NCI-H2081 treated with DMSO at 0.1 percent for 48 hours (cell line): ENCODE data around the gene CRISPLD2.

Source experiments
- DNase-seq: peaks from one replicate; lab custom pipeline; 2025; lab: John Stamatoyannopoulos, UW

Gene CRISPLD2, protein sequence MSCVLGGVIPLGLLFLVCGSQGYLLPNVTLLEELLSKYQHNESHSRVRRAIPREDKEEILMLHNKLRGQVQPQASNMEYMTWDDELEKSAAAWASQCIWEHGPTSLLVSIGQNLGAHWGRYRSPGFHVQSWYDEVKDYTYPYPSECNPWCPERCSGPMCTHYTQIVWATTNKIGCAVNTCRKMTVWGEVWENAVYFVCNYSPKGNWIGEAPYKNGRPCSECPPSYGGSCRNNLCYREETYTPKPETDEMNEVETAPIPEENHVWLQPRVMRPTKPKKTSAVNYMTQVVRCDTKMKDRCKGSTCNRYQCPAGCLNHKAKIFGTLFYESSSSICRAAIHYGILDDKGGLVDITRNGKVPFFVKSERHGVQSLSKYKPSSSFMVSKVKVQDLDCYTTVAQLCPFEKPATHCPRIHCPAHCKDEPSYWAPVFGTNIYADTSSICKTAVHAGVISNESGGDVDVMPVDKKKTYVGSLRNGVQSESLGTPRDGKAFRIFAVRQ

DNA sequence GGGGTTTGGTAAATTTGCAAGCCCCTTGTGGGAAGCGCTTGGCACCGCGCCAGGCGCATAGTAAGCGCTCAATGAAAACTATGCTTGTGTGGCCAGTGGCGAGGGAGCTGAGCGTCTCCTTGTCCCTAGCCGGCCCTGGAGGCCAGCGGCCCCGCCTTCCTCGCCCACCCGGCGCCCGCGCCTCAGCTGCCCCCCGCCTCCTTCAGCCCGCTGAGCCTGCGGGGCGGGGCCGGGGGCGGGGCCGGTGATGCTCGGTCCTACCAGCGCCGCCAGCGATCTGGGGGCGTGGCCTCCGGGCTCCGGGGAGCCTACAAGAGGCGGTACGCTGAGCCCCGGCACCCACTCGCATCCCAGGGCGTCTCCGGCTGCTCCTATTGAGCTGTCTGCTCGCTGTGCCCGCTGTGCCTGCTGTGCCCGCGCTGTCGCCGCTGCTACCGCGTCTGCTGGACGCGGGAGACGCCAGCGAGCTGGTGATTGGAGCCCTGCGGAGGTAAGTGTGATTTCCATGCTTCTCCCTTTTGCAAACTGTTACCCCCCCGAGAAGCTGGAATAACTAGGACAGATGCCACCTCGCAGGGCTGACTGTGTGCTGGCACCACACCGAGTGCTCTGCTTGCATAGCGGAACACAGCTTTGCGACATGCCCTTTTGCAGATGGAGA lies at the start of gene CRISPLD2:
Gene CRISPLD2 (plus strand): TSS at position 342 of the 661 bp plus-strand sequence. CDS start 18,511 bp downstream, outside the sequence.
- peak; percentile 8 for DNase-seq

DNA sequence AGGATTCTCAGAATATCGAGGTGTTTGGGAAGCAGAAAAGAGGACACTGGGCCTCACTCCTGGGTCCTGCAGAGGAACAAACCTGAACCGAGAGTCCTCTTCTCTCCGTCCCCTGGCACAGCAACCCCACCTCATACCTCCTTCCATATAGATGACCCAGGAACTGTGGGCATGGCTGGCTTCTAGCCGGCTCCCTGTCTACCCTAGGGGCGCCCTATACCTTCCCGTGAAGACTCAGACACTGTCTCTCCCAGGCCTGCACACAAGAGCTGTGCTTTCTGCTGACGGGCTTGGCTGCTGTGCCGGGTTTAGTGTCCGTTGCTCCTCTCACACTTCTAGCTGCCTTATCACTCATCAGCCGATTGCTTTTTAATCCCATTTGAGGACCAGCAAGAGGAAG lies 46.5 kb upstream of the CRISPLD2 start:
- DNase-seq, result no peak

DNA sequence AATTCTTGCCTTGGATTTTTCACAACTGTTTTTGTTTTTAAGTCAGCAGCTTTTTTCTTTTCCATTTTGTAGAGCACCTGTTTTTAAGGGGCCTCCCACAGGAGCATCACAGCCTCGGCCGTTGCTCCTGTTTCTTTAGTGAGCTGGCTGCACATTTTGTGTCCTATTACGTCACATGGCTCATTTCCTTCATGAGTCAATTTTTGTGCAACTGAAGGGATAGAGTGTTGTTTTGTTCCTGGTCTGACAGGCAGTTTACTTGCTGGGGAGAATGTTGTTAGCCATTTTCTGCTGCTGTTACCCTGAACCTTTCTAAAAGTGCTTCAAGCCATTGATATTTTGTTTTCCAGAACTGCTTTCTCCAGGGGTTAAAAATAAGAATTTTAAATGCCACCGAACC lies 45.0 kb upstream of the CRISPLD2 start:
- DNase-seq, result no peak

DNA sequence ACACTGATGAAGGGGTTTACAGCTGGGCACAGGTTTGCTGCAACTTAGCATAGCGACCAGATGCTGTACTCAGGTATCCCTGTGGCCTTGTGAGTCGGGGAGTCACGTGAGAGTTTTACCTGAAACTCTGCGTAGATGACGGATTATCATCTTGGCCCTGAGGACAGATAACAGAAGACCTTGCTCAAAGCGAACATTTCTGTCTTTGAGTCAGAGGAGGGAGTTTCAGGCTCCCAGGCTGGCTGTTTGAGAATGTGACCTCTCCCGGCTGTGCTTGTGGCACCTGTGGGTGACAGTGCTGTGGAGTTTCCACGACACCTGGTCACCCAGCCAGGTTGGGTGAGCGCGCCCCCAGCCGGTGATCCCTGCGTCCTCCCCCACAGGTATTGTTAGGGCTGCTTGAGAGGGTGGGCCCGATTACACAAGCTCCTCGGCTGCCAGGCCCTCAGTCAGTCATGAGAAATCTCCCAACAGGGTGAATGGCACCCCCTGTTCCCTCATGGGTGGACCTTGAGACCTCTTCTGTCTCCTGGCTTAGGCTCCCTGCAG lies 44.4 kb upstream of the CRISPLD2 start:
- no peak for DNase-seq

DNA sequence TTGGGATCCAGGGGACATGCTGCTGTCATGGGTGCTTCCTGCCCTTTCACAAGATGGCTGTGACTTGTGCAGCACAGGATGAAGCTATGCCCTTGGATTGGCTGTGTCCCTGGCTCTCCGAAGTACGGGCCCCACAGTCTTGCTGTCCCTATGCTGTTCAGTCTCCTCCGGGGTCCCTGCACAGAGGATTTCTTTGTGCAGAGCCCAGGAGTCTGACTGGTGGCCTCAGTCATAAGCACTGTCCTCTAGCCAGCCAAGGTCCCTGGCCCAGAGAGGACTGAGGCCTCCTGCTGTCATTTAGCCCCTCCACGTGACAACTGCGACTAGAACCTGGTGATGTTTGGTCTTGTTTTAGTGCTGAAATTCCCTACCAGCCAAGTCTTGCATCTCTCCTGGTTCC lies 42.4 kb upstream of the CRISPLD2 start:
- DNase-seq, result no peak

DNA sequence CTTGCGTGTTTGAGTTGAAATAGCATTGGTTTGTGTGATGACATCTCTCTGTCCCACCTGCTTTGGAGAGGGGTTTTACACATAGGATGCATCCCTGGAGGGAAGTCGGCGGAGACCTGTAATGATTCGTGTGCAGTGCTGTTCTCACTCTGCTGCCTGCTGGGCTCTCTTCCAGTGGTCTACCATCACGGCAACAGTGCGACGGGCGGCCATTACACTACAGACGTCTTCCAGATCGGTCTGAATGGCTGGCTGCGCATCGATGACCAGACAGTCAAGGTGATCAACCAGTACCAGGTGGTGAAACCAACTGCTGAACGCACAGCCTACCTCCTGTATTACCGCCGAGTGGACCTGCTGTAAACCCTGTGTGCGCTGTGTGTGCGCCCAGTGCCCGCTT lies 41.1 kb upstream of the CRISPLD2 start:
- DNase-seq, result no peak

DNA sequence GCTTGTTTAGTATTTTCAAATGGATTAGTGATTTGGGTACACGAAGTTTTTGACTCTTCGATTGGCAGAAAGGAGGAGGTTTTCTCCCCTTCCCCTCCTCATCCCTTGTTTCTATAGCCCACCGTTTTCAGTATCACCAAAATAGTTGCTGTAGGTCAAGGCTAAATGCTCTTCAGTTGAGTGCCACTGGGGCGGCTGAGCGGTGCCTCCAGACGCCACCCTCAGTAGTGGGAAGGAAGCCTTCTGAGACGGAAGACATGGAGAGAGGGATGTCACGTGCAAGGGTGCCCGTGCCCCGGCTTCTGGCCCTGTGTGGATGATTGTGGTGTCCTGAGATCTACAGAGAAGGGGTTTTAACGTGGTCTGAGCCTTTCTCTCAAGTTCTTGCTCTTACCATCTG lies 39.7 kb upstream of the CRISPLD2 start:
- DNase-seq, result no peak

DNA sequence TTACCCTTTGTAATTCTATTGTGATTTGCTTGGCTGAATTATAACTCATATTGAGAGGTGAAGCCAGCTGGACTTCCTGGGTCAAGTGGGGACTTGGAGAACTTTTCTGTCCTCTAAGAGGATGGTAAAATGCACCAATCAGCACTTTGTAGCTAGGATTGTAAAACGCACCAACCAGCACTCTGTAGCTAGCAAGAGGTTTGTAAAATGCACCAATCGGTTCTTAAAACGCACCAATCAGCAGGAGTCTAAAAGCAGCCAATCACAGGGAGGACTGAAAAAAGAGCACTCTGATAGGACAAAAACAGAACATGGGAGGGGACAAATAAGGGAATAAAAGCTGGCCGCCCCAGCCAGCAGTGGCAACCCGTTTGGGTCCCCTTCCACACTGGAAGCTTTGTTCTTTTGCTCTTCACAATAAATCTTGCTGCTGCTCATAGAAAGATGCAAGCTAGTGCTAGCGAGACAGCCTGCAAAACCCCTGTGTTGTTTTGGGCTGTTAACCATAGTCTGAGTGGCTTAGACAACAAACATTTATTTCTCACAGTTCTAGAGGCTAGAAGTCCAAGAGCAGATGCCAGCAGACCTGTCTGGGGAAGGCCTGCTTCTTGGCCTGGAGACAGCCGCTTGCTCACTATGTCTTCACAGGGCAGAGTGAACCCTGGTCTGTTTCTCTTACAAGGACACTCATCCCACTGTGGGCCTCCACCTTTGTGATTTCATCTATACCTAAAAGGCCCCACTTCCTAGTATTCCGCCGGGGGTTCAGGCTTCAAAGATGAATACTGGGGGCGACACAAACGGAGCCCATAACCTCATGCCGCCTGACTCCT lies 39.0 kb upstream of the CRISPLD2 start:
- DNase-seq, result no peak

DNA sequence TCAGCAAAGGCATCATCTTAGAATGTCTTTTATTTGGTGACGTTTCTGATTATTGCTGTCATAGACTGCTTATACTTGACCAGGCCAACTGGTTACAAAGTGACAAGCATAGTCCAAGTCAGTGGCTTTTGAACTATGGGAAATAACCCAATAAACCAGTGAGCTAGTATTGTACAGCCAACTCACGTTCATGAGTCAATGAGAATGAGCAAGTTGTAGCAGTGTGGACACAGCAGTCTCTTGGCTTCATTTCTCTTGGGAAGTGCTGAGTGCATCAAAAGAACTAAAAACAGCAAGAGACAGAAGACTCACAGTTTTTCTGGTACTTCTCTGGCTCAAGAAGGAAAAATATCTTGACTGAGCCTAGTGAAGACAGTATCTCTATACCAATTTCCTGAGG lies 36.9 kb upstream of the CRISPLD2 start:
- no peak for DNase-seq

DNA sequence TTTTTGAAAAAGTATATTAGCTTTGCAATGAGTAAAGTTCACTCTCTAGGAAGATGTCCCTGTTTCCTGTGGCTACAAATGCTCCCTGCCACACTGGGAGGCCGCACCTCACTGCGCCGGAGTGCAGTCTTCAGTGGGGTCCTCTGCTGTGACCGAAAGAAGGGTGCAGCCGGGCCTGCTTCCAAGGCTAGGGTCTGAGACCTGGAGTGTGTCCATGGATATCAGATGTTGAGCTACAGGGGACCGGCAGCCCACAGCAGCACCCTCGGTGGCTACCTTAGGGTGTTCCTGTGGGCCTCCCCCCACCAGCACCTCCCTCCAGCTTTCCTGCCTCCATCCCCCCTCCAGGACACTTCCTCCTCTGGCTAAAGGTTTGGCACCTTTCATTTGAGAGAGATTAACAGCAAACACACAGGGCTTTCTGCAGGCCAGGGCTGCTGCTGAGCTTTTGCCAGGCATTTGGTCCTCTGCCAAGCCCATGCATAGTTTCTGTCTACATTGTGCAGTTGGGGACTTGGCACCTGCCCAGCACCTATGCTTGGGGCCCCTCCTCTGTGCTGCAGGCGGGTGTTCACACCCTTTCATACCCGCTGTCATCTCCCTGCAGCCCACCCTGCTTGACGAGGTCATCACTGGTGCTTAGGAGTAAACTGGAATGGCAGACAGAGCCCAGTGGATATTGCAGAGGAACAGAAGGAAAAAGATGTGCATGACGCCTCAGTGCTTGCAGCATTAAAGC lies 33.8 kb upstream of the CRISPLD2 start:
- peak; percentile 69 for DNase-seq

DNA sequence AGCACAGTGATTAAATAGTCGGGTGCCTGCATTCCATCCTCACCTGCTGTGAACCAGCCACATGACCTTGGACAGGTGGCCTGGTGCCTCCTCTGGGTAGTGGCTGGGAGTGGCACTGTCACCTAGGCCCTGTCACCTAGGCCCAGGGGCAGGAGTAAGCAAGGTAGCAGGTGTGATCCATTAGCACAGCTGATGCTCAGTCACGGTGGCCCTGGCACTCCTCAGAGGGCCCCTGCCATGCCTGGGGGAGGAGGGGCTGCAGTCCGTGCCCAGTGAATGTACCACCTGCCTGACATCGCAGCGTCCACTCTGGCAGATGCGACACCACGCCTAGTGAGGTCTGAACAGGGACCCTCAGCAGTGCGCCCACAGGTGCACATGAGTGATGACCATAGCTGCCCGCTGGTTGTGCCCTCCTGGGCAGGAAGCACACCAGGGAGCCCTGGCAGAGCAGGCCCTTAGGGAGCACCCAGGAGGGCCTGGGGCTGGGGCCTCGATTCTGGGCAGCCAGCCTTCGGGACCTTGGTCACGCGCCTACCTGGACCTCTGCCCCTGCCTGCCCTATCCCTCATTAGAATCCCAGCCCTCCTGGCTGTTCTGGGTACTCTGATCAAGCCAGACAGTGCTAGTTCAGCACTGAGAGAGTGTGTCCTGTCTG lies 33.1 kb upstream of the CRISPLD2 start:
- peak; percentile 14 for DNase-seq

DNA sequence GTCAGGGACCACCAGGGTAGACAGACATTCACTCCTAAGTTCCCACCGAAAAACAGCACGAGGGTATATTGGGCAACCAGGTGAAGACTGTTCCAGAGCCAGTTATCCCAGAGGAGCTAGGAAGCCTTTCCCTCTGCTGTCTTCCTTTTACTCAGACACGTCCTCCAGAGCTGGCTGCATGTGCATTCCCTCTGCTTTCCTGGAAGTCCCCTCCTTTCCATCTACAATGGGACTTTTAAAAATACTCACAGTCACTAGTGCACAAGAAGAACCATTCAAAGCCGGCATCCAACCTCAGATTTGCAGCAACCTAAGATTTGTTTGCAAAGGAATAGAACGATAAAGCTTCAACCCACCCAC lies 32.5 kb upstream of the CRISPLD2 start:
- DNase-seq, result no peak

DNA sequence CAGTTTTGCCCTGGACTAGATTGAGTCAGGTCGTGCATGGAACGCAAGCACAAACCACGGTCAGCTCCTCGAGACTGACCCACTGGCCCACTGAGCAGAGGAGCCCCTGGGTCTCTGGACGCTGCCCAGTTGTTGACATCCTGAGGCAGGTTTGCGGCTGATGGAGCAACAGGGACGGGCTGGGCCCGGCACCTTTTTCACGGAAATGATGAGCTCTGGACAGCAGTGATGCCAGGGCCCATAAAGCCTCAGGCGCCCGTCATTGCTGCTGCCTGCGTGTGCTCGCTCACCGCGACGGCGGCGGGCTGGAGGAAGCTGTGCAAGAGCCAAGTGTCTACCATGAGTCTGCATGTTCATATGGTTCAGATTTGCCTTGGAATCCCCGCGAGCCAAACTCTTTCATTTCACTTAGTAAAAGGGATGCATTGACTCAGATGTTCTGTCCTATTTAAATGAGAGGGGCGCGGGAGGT lies 30.8 kb upstream of the CRISPLD2 start:
- no peak for DNase-seq

DNA sequence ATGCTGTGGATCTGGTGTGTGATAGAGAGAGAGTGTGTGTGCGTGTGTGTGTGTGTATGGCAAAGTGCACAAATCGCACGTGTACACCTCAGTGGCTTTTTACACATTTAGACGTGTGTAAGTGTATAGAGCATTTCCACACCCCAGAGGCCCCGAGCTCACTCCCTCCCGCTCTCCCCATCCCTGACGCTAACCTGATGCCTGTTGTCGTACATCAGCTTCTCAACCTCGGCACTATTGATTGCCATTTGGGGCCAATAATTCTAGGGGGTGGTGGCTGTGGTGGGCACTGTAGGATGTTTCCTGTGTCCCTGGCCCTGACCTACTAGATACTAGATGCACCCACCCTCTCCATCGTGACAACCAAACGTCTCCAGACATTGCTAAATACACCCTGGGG lies 30.4 kb upstream of the CRISPLD2 start:
- DNase-seq, result no peak

DNA sequence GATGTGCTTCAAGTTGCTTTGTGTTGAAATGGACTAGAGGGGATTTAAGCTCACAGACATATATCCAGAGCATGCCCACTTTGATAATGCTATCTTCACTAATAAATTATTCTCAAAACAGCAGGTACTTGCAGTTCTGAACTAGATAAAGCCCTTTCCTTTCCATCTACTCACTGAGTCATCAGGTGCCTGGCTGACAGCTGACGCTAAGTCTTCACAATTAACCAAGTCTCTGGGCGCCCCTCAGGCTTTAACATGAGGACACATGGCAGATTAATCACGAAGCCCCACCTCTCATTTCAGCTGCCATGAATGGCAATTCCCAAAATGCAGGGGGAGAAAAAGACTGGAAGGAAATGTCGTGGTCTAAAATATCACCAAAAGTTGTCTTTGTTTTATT lies 29.5 kb upstream of the CRISPLD2 start:
- no peak for DNase-seq

DNA sequence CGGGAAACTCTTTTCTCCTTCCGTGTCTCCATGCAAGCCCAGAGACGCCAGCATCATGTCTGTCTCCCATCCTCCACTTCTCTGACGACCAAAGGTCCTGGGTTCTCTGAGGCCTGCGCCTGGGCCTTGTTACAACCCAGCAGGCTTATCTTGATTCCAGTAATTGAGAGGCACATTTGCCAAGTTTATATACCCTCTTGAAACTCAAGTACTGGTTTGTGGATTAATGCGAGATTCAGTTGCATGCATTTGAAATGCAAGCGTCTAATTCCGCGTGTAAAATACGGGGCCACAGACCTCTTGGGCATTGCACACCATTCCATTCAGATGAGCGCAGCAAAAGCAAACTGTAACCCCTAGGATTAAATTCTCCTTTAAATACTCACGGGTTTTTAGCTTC lies 28.7 kb upstream of the CRISPLD2 start:
- DNase-seq, result no peak

DNA sequence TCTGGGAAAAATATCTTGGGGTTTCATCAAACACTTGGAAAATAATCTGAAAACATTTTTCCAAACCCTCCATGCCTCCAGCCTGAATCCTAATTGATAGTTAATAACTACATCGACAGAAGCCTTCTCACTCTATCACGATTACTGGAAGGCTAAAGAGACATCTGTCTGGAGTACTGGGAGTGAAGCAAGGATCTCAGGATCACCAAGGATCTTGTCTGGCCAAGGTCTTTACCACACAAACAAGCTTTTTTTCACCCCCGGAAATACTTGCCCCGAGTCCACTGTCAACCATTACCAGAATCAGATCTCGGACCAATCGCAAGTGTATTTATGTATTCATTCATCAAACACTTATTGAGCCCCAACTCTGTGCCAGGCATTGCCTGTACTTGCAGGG lies 28.3 kb upstream of the CRISPLD2 start:
- DNase-seq, result no peak

DNA sequence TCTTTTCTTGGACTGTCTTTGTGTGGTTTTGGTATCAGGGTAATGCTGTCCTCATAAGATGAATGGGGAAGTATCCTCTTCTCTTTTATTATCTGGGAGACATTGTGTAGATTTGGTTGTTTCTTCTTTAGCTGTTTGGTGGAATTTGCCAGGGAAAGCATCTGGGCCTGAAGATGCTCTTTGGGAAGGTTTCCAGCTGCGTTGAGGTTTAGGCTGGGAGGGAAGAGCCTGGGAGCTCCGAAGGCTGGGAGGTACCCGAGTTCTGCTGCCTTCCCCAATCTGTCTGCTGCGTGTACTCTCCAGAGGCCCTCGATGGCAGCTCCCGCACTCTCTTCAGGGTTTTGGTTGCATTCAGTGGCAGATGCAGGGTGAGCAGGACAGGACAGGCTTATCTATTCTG lies 25.6 kb upstream of the CRISPLD2 start:
- no peak for DNase-seq

DNA sequence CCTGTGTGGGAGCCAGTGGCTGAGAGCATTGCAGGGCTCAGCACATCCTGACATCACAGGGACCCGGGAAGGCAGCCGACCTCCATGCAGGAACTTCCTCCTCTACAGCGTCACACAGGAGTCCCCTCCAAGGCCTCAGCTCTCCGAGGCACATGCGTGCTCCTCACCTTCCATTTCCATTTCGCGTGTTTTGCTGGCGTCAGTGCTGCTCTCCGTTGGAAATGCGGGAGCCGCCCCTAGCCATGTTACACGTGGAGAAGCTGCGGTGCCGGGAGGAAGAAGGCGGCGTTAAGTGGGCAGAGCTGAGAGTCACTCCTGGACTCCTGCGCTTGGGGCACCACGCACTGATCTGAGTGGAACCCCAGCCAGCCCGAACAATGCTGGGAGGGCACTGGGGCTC lies 25.2 kb upstream of the CRISPLD2 start:
- DNase-seq, result no peak

DNA sequence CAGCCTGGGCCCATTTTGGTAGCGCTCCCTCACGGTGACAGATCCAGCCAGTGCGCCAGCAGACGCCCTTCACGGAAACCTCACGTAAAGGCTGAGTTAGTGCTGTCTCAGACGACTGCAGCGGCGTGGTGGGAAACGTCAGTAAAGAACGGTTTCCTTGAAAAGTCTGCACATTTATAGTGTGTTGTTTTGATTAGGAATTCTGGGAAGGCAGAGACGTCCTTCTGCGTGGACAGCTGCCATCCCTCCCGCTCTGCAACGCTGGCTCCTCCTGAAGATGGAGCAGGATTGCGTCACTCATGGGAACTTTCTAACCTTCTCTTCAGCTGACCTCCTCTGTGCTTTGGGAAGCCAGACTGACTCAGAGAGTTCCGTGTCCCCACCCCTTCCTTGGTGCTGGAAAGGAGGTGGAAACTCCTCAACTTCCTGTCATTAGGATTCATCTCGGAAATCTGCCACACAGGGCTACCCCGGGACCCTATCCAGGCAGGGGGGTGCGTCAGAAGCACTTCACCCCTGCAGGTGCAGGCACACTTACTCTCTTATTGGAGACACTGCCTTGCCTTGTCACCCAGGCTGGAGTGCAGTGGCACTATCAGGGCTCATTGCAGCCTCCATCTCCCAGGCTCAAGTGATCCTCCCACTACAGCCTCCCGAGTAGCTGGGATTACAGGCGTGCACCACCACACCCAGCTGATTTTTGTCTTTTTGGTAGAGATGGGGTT lies 24.3 kb upstream of the CRISPLD2 start:
- no peak for DNase-seq
